HG03025 (cell line): ENCODE results near the gene TMEM254.
"Not testable (repeated sequence)": the region's sequence is repeated elsewhere in the genome, so short reads cannot be mapped to it uniquely, and the experiment has no call there.

Experiments
- ATAC-seq: cut with Tn5 transposase; IDR thresholded peaks from one replicate; pipeline ENCODE4 v1.9.1; 2021; ENCODE audit warnings: mild to moderate bottlenecking, moderate library complexity; ENCODE audit not compliant: unreplicated experiment, low FRiP score

Gene TMEM254

DNA sequence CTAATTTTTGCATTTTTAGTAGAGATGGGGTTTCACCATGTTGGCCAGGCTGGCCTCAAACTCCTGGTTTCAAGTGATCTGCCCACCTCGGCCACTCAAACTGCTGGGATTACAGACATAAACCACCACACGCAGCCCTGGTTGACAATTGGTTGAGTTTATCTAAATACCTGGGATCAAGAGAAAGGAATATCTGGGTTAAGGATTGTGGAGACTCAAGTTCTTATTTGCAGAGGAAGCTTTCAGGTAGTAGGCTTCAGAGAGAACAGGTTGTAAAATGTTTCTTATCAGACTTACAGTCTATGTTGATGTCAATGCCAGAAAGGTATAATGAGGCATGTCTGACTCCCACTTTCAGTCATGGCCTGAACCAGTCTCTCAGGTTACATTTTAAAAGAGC is 5.9 kb upstream of the TMEM254 start:
- ATAC-seq: no peak

DNA sequence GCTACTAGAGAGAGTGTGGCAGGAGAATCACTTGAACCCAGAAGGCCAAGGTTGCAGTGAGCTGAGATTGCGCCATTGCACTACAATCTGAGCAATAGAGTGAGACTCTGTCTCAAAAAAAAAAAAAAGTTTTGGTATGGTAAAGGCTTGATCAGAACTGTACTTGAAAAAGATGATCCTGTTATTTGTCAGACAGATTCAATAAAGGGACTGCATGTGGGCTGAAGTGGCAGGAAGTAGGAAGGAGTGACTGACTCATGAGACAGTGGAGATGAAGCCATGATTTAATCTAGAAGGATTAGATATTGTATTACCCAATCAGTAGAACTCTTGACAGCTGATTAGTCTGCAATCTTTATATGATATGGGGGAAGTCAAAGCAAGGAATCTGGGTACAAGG is 2.7 kb upstream of the TMEM254 start:
- ATAC-seq: no peak

GRCh38 chr10:80077869-80078447 is 507 bp upstream of the TMEM254 start:
- ATAC-seq: peak; percentile 13

- ATAC-seq: no peak
These were observed 851 bp downstream of the TMEM254 start for GRCh38 chr10:80079312-80079719.

- no peak for ATAC-seq
These were observed 2.6 kb downstream of the TMEM254 start for GRCh38 chr10:80081026-80081425.

GRCh38 chr10:80081801-80082750 is 3.6 kb downstream of the TMEM254 start:
- ATAC-seq: no peak

DNA sequence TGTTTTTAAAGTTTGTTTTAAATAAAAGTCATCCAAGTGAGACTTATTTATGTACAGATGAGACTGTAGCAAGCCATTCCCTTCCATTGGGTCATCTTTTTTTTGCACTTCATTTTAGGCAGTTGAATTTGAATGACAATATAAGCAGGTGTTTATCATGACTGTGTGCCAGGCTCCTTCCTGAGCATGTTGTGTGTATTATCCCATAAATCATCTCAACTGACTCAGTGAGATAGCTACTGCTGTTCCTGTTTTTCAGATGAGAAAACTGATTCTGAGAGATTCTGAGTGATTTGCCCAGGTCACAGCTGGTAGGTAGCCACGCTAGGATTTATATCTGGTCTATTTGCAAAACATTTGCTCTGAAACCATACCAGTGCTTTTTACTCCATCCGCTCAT is 11.7 kb downstream of the TMEM254 start:
- ATAC-seq: no peak

- no peak for ATAC-seq
These were observed 15.8 kb downstream of the TMEM254 start for GRCh38 chr10:80094231-80094630.

DNA sequence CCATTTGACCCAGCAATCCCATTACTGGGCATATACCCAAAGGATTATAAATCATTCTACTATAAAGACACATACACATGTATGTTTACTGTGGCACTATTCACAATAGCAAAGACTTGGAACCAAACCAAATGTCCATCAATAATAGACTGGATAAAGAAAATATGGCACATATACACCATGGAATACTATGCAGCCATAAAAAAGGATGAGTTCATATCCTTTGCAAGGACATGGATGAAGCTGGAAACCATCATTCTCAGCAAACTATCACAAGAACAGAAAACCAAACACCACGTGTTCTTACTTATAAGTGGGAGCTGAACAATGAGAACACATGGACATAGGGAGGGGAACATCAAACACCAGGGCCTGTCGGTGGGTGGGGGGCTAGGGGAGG is 19.8 kb downstream of the TMEM254 start:
- not testable (repeated sequence) for ATAC-seq

- ATAC-seq: not testable (repeated sequence)
These were observed 20.8 kb downstream of the TMEM254 start for GRCh38 chr10:80099295-80099694.

- ATAC-seq: no peak
These were observed 21.7 kb downstream of the TMEM254 start for GRCh38 chr10:80100116-80100515.

DNA sequence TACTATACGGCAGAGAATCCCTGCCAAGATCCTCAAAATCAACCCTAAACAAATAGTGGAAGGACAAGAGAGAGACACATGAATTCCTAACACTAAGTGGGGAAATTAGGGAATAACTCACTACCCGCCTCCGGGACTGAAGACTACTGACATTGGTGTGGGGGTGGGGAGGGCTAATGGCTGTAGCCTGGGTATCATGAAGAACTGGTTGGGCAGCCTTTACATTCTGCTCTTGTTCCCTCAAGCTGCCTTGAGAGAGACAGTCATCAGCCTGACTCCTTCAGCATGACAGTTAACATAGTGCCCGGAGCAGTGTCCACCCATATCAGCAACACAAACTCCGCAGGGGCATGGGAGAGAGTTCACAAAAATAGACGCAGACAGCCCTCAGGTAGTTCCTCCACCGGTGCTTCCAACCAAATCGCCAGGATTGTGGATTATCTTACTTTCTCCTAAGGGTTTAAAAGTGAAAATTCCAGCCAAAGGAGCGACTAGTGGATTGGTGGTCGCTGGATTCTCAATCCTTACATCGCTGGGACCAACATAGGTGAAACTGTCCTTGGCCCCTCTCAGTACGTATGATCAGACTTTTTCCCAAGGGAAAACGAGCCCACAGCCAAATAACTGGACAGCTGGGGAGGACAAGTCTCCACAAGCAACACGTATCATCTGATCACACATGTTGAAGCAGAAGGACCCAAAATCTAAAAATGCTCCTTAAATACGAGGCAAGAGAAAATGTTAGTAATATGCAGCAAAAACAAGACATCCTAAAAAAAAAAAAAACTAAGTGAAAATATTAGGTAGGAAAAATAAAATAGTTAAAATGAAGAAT is 22.6 kb downstream of the TMEM254 start:
- no peak for ATAC-seq

GRCh38 chr10:80104066-80104926 is 25.8 kb downstream of the TMEM254 start:
- no peak for ATAC-seq

- ATAC-seq: no peak
These were observed 30.2 kb downstream of the TMEM254 start for GRCh38 chr10:80108576-80109239.

DNA sequence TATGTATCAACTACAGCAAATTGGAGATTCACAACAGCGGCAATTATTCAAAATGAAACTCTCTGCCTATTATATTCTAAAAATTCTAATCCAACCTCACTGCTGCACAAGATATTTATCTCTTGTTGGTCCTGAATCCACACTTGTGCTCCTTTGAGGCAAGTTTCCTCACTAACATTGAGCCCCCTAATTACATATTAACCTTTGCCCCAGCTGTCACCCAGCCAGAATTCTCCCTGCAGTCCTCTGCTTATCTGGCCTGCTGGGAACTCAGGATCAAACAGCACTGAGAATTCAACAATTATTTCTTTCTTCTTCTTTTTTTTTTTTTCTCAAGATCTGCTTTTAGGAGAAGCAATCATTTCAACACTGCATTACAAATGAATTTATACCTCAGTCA is 32.5 kb downstream of the TMEM254 start:
- no peak for ATAC-seq

DNA sequence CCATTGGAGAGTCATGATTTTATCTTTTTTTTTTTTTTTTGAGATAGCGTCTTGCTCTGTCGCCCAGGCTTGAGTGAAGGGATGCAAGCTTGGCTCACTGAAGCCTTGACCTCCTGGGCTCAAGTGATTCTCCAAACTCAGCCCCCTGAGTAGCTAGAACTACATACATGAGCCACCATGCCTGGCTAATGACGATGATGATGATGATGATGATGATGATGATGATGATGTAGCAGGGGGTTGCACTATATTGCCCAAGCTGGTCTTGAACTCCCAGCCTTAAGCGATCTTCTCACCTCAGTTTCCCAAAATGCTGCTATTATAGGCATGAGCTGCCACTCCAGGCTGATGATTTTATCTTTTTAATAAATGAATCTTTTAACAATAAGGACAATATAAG is 40.2 kb downstream of the TMEM254 start:
- no peak for ATAC-seq

GRCh38 chr10:80122110-80122710 is 43.7 kb downstream of the TMEM254 start:
- ATAC-seq: no peak

GRCh38 chr10:80122746-80123145 is 44.3 kb downstream of the TMEM254 start:
- no peak for ATAC-seq

DNA sequence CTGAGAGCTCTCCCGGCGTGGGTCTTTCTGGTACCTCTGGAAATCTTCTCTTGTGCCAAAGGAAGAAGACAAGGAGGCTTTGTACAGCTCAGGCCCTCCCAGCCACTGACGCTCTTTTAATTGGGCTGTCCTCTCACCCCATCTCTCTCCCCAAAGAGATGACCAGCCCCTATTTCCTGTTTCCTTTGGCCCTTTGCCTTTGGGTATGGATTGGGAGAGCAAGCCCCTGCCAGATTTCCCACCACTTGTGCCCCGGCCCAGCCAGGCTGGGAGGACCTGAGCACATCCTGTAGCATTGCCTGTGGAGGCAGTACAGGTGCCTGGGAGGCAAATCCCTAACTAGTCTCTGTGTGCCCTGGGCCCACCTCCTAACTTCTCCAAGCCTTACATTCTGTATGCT is 48.4 kb downstream of the TMEM254 start:
- ATAC-seq: no peak
